Psoas muscle (tissue), 8 donors: ENCODE results near the gene TWIST1. TPM values are rescaled to one million over a fixed set of nuclear protein-coding genes. Genes with fewer than 3 reads are reported as not detected.

Source experiments
- ATAC-seq, 4 donors: fragments of 200-7000 bp; cut with Tn5 transposase; one replicate each; pipeline ENCODE4 v1.9.1; 2020; ENCODE audit warnings: moderate library complexity in 3 of 4, mild to moderate bottlenecking in 2 of 4
- DNase-seq, 2 donors: peaks; one replicate each; pipeline ENCODE4 v3.0.0-alpha.2; 2020
- H3K27ac ChIP-seq: fragments of 200-600 bp; one replicate; pipeline ENCODE4 v1.8.0; 2022
- H3K27me3 ChIP-seq, 3 donors: fragments of 200-600 bp in 1 of 3; one replicate each; pipeline versions ENCODE4 v1.6.1 to v1.8.0; 2013 to 2022; ENCODE audit warnings: low read length in 2 of 3, mild to moderate bottlenecking in 2 of 3, moderate library complexity in 1 of 3; ENCODE audit not compliant: insufficient read depth in 3 of 3
- H3K36me3 ChIP-seq, 2 donors: fragments of 200-600 bp in 1 of 2; one replicate each; pipeline versions ENCODE4 v1.6.1 to v1.8.0; 2013 to 2022; ENCODE audit warnings: low read depth in 1 of 2, mild to moderate bottlenecking in 1 of 2, moderate library complexity in 1 of 2; ENCODE audit not compliant: insufficient read depth in 1 of 2
- H3K4me1 ChIP-seq: fragments of 200-600 bp; one replicate; pipeline ENCODE4 v1.8.0; 2022
- H3K4me3 ChIP-seq: fragments of 200-600 bp; one replicate; pipeline ENCODE4 v1.8.0; 2022; ENCODE audit warnings: mild to moderate bottlenecking
- H3K9me3 ChIP-seq: fragments of 200-600 bp; one replicate; pipeline ENCODE4 v1.8.0; 2022
- CTCF ChIP-seq: fragments of 200-600 bp; IDR thresholded peaks from one replicate; pipeline ENCODE4 v1.8.0; 2022; ENCODE audit warnings: antibody characterized with exemption
- WGBS, 3 donors: extraction: QIAGEN DNeasy Blood & Tissue Kit; methylation state at CpG; one replicate each; pipeline versions ENCODE4 v1.1.6 to v1.1.7; 2013; 5-methylcytosine and 5-hydroxymethylcytosine counted together
- intact Hi-C, 2 donors: fragments of 100-400 bp; cut with DNase I; formaldehyde crosslinking; loops; one replicate each; pipeline versions ENCODE4 v1.11.0 to v1.14.2; 2022
- long read RNA-seq, 2 donors: library from polyadenylated mRNA; unstranded; transcript quantifications; one replicate each; pipeline ENCODE4 v2.0.0, GENCODE V29; 2021
- polyA plus RNA-seq, 3 donors: library from polyadenylated mRNA; stranded (reverse); fragments of 200-250 nt; gene quantifications; one replicate each; pipeline ENCODE4 v1.2.3, GENCODE V29; 2013
- total RNA-seq, 4 donors: library from RNA; stranded (reverse); fragmentation: NEBNext Ultra II Directional in 2 of 4; extraction: Animal tissue kit (Norgen Biotek cat#: 25700) in 2 of 4; gene quantifications; one replicate each; pipeline versions ENCODE4 v1.2.1 to v1.2.4, GENCODE V29; 2021 to 2023
- donor health status: healthy with polysubstance abuse.
- donor health status: DM: no; HTN: no; CAD: no; lungs with moderate emphysema.
- donor health status: Bipolar disorder and iron deficiency.
- donor health status: healthy.
- donor health status: DM: yes; HTN: yes; CAD: no.
- donor health status: DM: no; HTN: no; CAD: no.
- donor health status: DM: no; HTN: no; CAD: no.
- donor health status: DM: yes; HTN: yes; CAD: no.

TWIST1 gene
- total RNA-seq, result 1 to 10 TPM in 1 of 4 donors, under 1 TPM in 2, not detected in 1; 0.20 to 1.1 (median 0.32) TPM
- polyA plus RNA-seq, result under 1 TPM; 0.27 to 0.49 (median 0.46) TPM
- long read RNA-seq, donor 1, result 0 reads
- long read RNA-seq, donor 2, result 0 reads

GRCh38 chr7:19117091-19117869 is at the start of gene TWIST1:
TWIST1 (minus strand) TSS chr7:19117636; CDS start chr7:19117321, 315 bp downstream.
- 1% methylated on average over 65 to 91 of the region's 91 CpGs for WGBS, 3 donors
- Histone ChIP-seq H3K4me3 (peak within 1 kb of the TSS; percentile 58), H3K9me3 (no peaks in the 10 kb centered on the region), H3K4me1 (no peaks in the 10 kb centered on the region), H3K27ac (no peak within 1 kb of the TSS), H3K27me3 (peaks cover 3 to 91% (median 24%) of the 10 kb centered on the region in 3 donors), H3K36me3 (no peaks in the 10 kb centered on the region)
- no peak for TF ChIP-seq CTCF
- ATAC-seq (peak in 3 of 4 donors; percentile 38 to 59 (median 54)), DNase-seq (peak in 1 of 2 donors; percentile 60)
- intact Hi-C loops, result no loop called here

GRCh38 chr7:19161671-19162070 is 44.2 kb upstream of the TWIST1 start:
- no peak overlapping the region for H3K27ac ChIP-seq
- DNase-seq, result no peak
- WGBS, 3 donors, result 69 to 72% (median 70%) methylated on average over 3 of the region's 3 CpGs
- H3K4me3 ChIP-seq, result no peak overlapping the region
- H3K9me3 ChIP-seq, result no peaks in the 10 kb centered on the region
- intact Hi-C loops, result no loop called here
- no peak for ATAC-seq
- TF ChIP-seq CTCF, result no peak
- H3K4me1 ChIP-seq, result no peaks in the 10 kb centered on the region
- no peaks in the 10 kb centered on the region for H3K27me3 ChIP-seq
- no peaks in the 10 kb centered on the region for H3K36me3 ChIP-seq

GRCh38 chr7:19146699-19147098 is 29.3 kb upstream of the TWIST1 start:
- ATAC-seq (no peak), DNase-seq (no peak)
- 3 to 4% (median 4%) methylated on average over 4 of the region's 4 CpGs for WGBS, 3 donors
- no peaks in the 10 kb centered on the region for H3K4me1 ChIP-seq
- H3K36me3 ChIP-seq, result no peaks in the 10 kb centered on the region
- no peak overlapping the region for H3K4me3 ChIP-seq
- H3K27me3 ChIP-seq, result peaks cover 3 to 51% (median 17%) of the 10 kb centered on the region in 3 donors
- no peak for TF ChIP-seq CTCF
- no peak overlapping the region for H3K27ac ChIP-seq
- H3K9me3 ChIP-seq, result no peaks in the 10 kb centered on the region
- intact Hi-C loops, result no loop called here

GRCh38 chr7:19145434-19146115 is 28.1 kb upstream of the TWIST1 start:
- intact Hi-C loops, result no loop called here
- Histone ChIP-seq H3K4me1 (no peaks in the 10 kb centered on the region), H3K4me3 (no peak overlapping the region), H3K27me3 (peaks cover 3 to 53% (median 17%) of the 10 kb centered on the region in 3 donors), H3K36me3 (no peaks in the 10 kb centered on the region), H3K9me3 (no peaks in the 10 kb centered on the region), H3K27ac (no peak overlapping the region)
- no peak for TF ChIP-seq CTCF
- 2 to 3% (median 2%) methylated on average over 19 of the region's 19 CpGs for WGBS, 3 donors
- DNase-seq, result no peak
- no peak for ATAC-seq
